Fibroblast of peridontal ligament (primary cell): Measurements from ENCODE around the gene ACTR5.

Source experiments
- DNase-seq: peaks from one replicate; pipeline ENCODE4 v3.0.0-alpha.2; 2010; ENCODE audit errors: extremely low read depth

Gene ACTR5

GRCh38 chr20:38748097-38748860 is at the start of gene ACTR5:
TSS of gene ACTR5 (plus strand) at chr20:38748460. CDS start at chr20:38748479, 19 bp downstream.
- DNase-seq = peak; percentile 80

GRCh38 chr20:38698541-38698940 is 49.7 kb upstream of the ACTR5 start:
- DNase-seq = no peak

GRCh38 chr20:38700141-38700540 is 48.1 kb upstream of the ACTR5 start:
- DNase-seq = no peak

- DNase-seq = no peak
Measured at GRCh38 chr20:38700926-38701325, 47.3 kb upstream of the ACTR5 start.

GRCh38 chr20:38703526-38703925 is 44.7 kb upstream of the ACTR5 start:
- no peak for DNase-seq

- DNase-seq = no peak
Measured at GRCh38 chr20:38704136-38704535, 44.1 kb upstream of the ACTR5 start.

GRCh38 chr20:38706509-38706908 is 41.8 kb upstream of the ACTR5 start:
- DNase-seq = no peak

- no peak for DNase-seq
Measured at GRCh38 chr20:38714308-38714707, 34.0 kb upstream of the ACTR5 start.

GRCh38 chr20:38715646-38716045 is 32.6 kb upstream of the ACTR5 start:
- no peak for DNase-seq

- no peak for DNase-seq
Measured at GRCh38 chr20:38722683-38723016, 25.6 kb upstream of the ACTR5 start.

- DNase-seq = peak; percentile 11
Measured at GRCh38 chr20:38723017-38723847, 25.0 kb upstream of the ACTR5 start.

GRCh38 chr20:38723848-38724625 is 24.2 kb upstream of the ACTR5 start, which contains the start of gene SLC32A1:
TSS of gene SLC32A1 (plus strand) at chr20:38724486. CDS start at chr20:38724725, 239 bp downstream.
- DNase-seq = no peak

- DNase-seq = no peak
Measured at GRCh38 chr20:38724626-38725147, 23.6 kb upstream of the ACTR5 start.

- DNase-seq = no peak
Measured at GRCh38 chr20:38725148-38725901, 22.9 kb upstream of the ACTR5 start.

GRCh38 chr20:38725931-38726803 is 22.1 kb upstream of the ACTR5 start:
- DNase-seq = no peak

- DNase-seq = no peak
Measured at GRCh38 chr20:38726804-38727606, 21.3 kb upstream of the ACTR5 start.

- DNase-seq = no peak
Measured at GRCh38 chr20:38727607-38728190, 20.6 kb upstream of the ACTR5 start.

GRCh38 chr20:38728191-38728781 is 20.0 kb upstream of the ACTR5 start:
- no peak for DNase-seq
